Measurements from ENCODE around the gene ITIH5.

GRCh38 chr10:7523656-7524055, 143.1 kb downstream of the ITIH5 start:
- TF ChIP-seq POLR2A (IDR thresholded peaks at IDR 0.05; ENCODE audit: low read length), result no peak
- no peak for TF ChIP-seq GATA1 (IDR thresholded peaks at IDR 0.05; ENCODE audit: low read depth, low read length)
